Epidermal melanocyte (primary cell): Measurements from ENCODE around the gene NME4.
A peak's percentile ranks its signal among the peaks of the same experiment; 100 is the strongest.
"Not testable (repeated sequence)": the region's sequence is repeated elsewhere in the genome, so short reads cannot be mapped to it uniquely, and the experiment has no call there.

ENCODE experiments used
- DNase-seq: peaks from one replicate; pipeline ENCODE4 v3.0.0; 2011; ENCODE audit warnings: low spot score; ENCODE audit not compliant: insufficient read length

NME4 gene

DNA sequence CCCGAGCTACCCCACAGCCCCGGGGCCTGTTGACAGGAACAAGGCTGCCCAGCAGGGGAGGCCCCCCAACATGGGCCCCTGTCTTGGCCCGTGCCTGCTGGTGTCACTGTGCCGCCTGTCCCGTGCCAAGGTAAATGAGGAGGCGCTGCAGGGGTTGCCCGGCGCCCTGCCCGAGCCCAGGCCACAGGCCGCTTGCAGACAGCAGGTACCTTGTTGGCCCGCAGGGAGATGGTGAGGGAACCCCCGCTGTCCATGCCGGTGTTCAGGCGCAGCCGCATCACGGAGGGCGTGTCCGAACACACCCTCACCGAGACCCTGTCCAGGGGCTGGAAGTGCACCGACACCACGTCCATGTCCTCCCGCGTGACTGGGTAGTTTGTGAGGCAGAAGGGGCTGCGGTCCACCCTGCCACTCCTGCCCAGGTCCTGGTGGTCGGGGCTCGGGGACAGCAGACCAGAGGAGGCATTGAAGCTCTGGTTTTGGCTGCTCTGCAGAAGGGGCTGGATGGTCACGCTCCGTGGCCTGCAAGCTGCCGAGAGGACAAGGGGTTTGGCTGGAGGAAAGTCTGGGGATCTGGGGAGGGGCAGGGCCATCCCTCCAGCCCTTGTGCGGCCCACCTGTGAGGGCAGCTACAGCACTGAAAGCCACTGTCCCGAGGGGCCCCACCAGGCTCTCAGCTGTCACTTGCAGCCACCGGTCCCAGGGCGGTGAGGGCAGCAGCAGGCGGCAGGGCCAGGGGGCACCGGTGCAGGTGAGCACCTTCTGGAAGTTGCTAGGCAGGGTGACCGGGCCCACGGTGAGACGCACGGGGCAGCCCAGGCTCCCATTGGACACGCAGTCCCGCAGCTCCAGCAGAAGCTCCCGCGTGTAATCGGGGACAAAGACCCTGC is 20.8 kb upstream of the NME4 start:
- no peak for DNase-seq

DNA sequence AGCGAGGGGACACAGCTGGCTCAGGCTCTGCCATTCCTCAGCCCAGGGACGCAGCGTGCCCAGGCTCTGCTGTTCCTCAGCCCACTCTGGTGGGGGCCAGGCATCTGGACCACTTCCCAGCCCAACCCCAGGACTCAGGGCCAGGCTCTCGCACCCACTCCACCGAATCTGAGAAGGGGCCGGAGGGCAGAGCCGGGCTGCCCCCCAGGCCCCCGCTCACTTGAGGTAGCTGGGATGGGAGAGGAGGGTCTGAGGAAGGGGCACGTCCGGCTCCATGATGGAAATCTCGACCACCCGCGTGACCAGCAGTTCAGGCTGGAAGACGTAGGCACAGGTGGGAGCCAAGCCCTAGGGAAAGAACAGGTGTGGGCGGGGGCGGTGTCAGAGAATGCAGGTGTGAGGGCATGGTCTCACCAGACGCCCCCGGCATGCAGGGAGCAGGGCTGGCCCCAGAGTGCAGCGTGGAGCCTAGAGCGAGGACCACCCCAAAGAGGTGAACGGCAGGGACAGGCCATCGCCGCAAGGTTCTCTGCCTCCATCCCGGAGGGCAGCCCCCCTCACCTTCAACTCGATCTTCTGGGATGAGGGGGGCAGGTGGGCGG is 20.1 kb upstream of the NME4 start:
- no peak for DNase-seq

DNA sequence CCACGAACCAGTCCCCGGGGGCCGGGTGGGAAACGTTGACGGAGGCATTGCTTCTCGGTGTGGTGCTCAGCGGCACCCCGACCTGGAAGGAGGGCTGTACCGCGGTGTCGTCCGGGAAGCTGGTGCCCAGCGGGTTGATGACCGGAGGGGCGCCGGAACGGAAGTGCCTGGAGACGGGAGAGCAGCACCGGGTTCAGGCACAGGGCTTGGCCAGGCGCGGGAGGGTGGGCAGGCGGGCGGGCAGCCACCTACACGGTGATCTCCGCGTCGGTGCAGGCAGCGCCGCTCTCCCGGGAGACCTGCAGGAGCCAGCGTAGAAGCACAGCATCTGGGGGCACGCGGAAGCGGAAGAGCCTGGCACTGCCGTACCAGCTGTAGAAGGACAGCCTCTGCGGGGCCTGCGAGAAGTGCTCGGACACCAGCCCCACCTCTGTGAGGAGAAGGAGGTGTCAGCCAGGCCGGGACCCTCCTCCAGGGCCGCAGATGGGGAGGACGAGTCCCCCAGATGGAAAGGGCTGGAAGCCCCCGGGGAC is 19.5 kb upstream of the NME4 start:
- no peak for DNase-seq

DNA sequence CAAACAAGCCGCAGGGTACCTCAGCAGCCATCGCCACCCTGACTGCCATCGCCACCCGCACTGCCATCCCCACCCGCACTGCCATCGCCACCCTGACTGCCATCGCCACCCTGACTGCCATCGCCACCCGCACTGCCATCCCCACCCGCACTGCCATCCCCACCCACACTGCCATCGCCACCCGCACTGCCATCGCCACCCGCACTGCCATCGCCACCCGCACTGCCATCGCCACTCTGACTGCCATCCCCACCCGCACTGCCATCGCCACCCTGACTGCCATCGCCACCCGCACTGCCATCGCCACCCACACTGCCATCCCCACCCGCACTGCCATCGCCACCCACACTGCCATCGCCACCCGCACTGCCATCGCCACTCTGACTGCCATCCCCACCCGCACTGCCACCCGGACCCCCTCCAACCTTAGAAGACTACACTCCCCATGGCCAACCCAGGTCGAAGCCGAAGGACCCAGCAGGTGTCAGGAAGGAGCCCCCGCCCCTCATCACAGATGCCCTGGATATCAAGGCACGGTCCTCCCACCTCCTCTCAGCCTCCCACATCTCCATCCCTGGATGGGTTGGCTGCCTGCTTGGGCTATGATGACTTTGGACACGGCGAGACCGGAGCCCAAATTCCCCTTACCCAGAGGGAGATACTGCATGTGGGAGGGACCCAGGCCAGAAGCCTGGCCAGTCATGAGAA is 18.7 kb upstream of the NME4 start:
- not testable (repeated sequence) for DNase-seq

DNA sequence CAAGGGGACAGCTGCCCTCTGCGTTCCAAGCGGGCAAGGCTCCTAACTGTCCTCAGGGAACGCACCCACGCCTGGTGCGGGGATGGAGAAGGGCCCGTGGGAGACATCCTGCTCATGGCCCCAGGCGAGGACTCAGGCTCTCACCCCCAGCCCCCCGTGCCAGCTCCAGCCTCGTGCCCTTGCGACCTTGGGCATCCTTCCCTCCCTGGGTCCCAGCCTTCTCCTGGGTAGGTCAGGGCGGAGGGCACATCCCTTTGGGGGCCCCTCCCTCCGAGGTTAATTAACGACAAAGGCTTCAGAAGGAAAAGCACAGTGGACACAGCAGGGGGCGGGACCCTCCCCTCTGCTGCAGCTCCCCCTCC is 18.2 kb upstream of the NME4 start:
- peak; percentile 13 for DNase-seq

DNA sequence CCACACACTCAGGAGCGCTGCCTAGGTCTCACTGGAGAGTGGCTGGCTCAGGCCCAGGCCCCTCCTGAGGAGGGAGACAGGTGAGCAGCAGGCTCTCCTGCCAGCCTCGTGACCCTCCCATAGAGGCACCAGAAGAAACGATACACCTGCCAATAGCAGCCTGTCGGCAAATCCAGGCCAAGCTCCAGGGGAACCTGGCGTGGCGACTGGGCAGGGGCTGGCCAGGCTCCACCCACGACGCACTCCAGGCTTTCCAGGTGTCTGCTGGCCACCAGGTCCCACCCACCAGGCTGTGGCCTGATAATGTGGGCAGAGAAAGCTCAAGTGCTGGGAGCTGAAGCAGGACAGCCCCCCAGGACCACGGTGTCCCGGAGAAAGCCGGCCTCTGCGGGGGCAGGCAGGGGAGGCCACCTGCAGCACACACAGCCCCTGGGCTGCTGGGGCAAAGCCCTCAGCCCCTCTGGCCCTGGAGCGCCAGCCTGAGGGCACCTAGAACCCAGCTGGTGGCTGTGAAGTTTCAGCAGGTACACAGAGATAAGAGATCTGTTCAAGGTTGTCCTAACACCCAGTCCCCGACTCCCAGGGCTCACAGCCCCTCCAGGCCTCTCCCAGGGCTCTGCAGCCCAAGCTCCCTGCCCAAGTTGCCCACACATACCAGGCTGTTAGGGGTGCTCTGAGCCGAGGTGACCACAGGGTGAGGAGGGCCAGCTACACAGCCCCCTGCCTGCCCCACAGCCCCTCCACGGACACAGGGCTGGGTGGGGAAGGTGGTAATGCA is 17.6 kb upstream of the NME4 start:
- DNase-seq: peak; percentile 5

DNA sequence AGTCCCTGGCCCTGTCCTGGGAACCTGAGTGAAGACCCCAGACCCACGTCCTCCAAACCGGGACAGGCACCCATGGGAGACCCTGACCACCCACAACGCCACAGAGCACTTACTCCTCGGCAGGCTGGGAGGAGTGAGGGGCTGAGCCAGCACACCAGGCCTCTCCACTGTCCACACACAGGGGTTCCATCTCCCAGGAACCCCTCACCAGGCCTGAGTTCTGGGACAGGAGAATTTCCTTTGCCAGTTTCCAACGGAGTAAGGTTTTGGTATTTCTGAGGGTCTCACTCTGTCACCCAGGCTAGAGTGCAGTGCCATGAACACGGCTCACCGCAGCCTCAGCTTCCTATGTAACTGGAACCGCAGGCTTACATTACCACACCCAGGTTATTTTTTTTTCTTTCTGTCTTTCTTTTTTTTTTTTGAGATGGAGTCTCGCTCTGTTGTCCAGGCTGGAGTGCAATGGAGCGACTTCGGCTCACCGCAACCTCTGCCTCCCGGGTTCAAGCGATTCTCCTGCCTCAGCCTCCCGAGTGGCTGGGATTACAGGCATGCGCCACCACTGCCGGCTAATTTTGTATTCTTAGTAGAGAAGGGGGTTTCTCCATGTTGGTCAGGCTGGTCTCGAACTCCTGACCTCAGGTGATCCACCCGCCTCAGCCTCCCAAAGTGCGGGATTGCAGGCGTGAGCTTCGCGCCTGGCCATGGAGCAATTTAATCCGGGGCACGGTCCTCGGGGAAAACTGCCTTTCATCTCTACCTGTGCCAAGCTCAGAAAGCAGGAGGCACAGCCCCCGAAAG is 16.8 kb upstream of the NME4 start:
- DNase-seq: peak; percentile 12

DNA sequence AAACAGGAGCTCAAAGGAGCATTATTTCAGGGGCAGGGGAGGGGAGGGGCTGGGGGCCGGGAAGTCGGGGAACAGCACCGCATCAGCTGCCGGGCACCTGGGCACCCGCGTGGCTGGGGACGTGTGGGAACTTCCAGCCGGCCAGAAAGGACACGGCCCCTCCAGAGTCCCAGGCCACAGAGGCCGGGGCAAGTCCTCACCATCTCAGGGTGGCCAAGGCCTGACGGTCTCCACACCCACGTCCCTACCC is 16.3 kb upstream of the NME4 start:
- DNase-seq: no peak

DNA sequence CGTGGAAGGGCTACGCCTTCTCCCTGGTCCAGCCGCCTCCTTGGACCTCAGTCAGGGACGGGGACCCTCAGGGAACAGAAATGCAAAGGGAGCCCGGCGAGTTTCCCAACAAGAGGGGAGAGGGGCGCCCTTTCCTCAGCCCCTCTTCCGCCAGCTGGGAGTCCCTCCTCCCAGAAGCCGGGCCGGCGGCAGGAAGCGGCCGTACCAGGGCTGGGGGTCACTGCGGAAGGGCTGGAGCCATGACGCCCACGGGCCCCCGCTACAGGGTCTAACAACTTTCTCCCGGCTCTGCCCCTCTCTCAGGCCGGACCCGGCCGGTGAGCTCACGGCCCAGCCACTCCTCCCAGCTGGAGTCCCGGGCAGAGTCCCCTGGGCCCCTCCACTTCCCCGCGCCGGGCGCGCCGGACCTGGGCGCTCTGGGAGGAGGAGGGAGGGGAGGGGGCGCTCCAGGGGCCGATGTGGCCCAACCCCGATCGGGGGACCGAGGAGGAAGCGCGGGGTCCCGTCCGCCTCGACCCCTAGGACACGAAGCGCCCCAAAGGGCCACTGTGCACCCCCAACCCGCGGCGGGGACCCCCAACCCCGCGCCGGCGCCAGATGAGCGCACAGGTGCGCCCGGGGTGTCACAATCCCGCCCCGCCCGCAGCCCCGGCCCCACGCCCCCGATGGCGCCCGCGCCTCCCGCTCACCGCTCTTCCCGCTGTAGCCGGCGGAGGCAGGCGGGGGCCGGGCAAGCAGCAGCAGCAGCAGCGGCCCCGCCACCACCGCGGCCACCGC is 15.8 kb upstream of the NME4 start:
- DNase-seq: peak; percentile 29

DNA sequence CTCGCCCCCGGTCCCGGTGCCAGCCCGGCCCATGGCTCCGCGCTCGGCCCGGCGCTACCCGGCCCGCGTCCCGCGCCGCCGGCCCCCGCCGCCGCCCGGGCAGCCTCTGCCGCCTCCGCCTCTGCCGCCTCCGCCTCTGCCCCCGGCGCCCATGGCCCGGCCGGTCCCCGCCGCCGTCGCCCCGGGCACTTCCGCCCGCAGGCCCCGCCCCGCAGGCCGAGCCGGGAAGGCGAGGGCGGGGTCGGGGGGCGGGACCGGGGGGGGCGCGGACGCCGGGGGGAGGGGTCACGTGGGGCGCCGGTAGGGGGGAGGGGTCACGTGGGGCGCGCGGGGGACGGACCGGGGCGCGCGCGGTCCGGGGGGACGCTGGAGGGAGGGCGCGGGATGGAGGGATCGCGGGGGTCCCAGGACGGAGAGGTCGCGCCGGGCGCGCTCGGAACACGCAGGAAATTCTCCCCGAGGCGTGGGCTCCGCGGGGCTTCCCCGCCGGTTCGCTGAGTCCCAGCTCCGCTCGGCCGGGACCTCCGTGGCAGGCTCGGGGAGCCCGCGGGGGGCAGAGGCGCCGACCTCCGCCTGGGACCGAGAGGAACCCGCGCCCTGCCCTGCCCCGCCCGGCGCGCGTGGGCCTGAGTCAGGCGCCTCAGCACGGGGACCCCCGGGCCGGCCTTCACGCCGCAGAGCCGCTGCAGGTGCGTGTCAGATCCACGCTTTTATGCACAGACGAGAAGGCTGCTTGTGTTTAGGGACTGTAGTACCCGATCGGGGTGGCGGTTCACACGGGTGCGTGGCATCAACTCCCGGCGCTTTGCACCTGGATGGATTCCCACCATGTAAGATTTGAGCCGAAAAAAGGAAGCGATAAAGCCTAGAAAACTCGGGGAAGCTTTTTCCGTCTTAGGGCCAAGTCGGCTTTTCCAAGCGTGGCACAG is 14.9 kb upstream of the NME4 start, which contains the start of gene PGAP6:
TSS of gene PGAP6 (minus strand) at position 190 of the 929 bp plus-strand sequence. CDS start at position 33, 157 bp downstream.
- DNase-seq: peak; percentile 84

DNA sequence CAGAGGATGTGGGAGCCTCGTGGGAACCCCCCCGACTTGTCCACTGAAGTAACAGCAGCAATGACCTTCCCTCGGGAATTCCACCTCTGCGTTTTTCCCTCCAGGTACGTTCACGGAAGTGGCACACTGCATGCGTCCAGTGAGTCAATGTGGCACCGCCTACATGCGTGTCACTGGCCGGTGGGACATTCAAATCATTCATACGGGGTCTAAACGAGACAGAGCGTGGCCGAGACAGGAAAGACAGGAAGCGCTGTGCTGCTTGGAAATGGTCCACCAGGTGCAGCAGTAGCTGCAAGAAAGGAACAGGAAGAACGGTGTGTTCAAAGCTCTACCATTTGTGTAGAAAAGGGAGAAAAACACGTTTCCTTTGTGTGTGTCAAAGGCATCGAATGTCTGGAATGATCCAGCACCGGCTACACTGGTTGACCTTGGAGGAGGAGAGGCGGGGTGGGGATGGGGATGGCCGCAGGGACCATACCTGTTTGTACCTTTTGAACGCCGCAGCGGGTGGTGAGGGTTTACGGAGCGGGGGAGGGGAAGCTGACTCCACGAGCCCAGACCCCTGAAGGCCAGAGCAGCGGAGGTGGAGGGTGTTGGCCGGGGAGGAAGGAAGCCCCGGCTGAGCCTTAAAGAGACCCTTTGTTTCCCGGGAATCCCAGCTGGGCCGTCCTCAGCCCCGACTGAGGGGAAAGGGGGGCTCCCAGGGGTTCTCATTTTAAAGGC is 13.5 kb upstream of the NME4 start:
- peak; percentile 20 for DNase-seq

DNA sequence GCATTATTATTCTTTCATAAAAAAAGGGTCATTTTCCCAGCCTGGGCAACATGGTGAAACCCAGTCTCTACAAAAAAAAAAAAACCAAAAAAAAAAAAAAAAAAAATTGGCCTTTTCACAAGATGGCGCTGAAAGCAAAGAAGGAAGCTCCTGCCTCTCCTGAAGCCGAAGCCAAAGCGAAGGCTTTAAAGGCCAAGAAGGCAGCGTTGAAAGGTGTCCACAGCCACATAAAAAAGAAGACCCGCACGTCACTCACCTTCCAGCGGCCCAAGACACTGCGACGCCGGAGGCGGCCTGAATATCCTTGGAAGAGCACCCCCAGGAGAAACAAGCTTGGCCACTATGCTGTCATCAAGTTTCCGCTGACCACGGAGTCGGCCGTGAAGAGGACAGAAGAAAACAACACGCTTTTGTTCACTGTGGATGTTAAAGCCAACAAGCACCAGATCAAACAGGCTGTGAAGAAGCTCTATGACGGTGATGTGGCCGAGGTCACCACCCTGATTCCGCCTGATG is 10.3 kb upstream of the NME4 start:
- no peak for DNase-seq

DNA sequence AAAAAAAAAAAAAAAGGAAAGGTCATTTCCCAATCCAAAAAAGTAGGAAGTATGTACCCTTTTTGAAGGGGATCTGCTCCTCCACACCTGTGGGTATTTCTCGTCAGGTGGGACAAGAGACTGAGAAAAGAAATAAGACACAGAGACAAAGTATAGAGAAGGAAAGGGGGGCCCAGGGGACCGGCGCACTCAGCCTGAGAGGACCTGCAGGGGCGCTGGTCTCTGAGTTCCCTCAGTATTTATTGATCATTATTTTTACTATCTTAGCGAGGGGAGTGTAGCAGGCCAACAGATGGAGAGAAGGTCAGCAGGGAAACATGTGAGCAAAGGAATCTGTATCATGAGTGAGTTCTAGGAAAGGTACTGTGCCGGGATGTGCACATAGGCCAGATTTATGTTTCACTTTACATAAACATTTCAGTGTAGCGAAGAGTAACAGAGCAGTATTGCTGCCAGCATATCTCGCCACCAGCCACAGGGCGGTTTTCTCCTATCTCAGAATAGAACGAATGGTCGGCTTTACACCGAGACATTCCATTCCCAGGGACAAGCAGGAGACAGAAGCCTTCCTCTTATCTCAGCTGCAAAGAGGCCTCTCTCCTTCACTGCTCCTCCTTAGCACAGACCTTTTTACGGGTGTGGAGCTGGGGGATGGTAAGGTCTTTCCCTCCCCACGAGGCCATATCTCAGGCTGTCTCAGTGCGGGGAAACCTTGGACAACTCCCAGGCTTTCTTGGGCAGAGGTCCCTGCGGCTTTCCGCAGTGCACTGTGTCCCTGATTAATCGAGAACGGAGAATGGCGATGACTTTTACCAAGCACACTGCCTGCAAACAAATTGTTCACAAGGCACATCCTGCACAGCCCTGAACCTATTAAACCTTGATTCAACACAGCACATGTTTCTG is 9.0 kb upstream of the NME4 start:
- DNase-seq: not testable (repeated sequence)

DNA sequence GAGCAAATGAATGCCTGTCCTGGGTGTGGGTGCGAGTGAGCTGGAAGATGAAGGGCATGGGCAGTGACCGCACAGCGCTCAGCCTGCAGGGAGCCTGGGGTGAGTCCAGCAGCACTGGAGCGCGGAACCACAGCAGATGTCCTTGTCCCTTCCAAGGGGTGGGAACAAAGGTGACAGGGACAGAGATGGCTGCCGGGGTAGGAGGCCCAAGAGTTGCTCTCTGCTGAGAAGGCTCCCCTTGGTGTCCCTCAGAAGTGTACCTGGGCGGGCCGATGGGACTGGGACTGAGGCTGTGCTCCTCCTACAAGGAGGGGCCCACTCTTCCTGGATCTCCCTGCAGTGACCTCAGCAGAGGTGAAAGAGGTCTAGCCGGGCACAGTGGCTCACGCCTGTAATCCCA is 7.6 kb upstream of the NME4 start:
- DNase-seq: no peak

DNA sequence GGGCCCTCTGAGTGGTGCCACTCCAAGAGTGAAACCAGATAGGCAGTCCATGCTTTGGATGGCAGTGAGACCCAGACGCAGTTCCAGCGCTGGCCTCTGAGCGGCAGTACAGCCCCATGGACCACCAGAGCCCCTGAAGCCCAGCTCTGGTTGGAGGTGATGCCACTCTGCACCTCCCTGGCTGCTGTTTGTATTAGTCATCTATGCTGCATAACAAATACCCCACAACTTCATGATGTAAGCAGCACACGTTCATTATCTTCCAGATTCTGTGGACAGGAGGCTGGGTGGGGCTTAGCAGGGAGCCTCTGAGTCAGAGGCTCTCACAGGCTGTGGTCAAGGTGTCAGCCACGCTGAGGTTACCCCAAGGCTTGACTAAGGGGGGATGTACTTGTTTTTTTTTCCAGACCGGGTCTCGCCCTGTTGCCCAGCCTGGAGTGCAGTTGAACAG is 5.1 kb upstream of the NME4 start:
- no peak for DNase-seq

DNA sequence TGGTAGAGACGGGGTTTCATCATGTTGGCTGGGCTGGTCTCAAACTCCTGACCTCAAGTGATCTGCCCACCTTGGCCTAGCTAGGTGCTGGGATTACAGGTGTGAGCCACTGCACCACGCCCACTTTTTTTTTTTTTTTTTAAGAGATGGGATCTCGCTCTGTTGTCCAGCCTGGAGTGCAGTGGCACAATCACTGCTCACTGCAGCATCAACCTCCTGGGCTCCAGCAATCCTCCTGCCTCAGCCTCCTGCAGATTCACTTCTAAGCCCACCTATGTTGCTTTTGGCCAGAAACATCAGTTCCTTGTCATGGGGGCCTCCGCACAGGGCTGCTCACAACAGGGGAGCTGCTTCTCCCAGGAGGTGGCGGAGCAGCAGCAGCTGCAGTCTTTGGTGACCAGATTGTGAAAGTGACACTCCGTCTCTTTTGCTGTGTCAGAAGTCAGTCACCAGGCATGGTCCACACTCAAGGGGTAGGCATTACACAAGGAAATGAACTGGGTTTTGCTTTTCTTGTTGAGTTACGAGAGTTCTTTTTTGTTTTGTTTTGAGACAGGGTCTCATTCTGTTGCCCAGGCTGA is 4.5 kb upstream of the NME4 start:
- no peak for DNase-seq
